Endothelial cell of umbilical vein (primary cell): Measurements from ENCODE around the gene MYMX. TPM values are rescaled to one million over a fixed set of nuclear protein-coding genes. Genes with fewer than 3 reads are reported as not detected.
"Not testable (repeated sequence)": the region's sequence is repeated elsewhere in the genome, so short reads cannot be mapped to it uniquely, and the experiment has no call there.

Experiments
- BruUV-seq: library from RNA; stranded (reverse); fragments of 400-500 nt; replicated peaks from 2 replicates; lab custom pipeline; 2021; lab: Mats Ljungman, UMichigan
- CTCF ChIA-PET: fragments of 300-600, 350-600 bp; sonication (Branson Sonifier 250); formaldehyde crosslinking; loops from one replicate; lab custom pipeline; 2021; ENCODE audit warnings: antibody characterized with exemption, inconsistent platforms; lab: Charles Lee
- POLR2A ChIA-PET: fragments of 300-600, 350-600 bp; sonication (Branson Sonifier 250); formaldehyde crosslinking; loops from one replicate; lab custom pipeline; 2021; ENCODE audit warnings: antibody characterized with exemption, inconsistent platforms; lab: Charles Lee
- DNase-seq: peaks from one replicate; pipeline ENCODE4 v3.0.0-alpha.2; 2011; ENCODE audit warnings: low read depth, low spot score
- FAIRE-seq: peaks from 2 replicates; lab custom pipeline; 2011; peaks lifted over from hg19 to GRCh38; lab: Jason Lieb, UNC
- H2AFZ ChIP-seq: 2 replicates; pipeline ENCODE4 v1.6.0; 2012; ENCODE audit warnings: low read depth, low read length, control low read depth, inconsistent platforms
- H3K27ac ChIP-seq: 2 replicates; pipeline ENCODE4 v1.5.1; 2011; ENCODE audit warnings: low read depth, mild to moderate bottlenecking, control low read depth, low read length, moderate library complexity; ENCODE audit not compliant: insufficient read depth
- H3K27me3 ChIP-seq, 2 experiments: 2 replicates each; pipeline versions ENCODE4 v1.6.0 to v1.6.1; 2011; ENCODE audit warnings: low read length in 2 of 2, mixed read lengths in 1 of 2; ENCODE audit not compliant: control insufficient read depth in 2 of 2, insufficient read depth in 2 of 2
- H3K36me3 ChIP-seq, 2 experiments: 2 replicates in 1 of 2; 3 replicates in 1 of 2; pipeline ENCODE4 v1.5.1; 2011; ENCODE audit warnings: low read length in 2 of 2, mild to moderate bottlenecking in 1 of 2, moderate library complexity in 1 of 2; ENCODE audit not compliant: control insufficient read depth in 2 of 2, insufficient read depth in 2 of 2; ENCODE audit errors: extremely low read depth in 1 of 2
- H3K4me1 ChIP-seq: 3 replicates; pipeline ENCODE4 v1.5.1; 2011; ENCODE audit warnings: mild to moderate bottlenecking, low read length; ENCODE audit not compliant: control insufficient read depth, insufficient read depth; ENCODE audit errors: extremely low read depth
- H3K4me2 ChIP-seq: 2 replicates; pipeline ENCODE4 v1.6.1; 2011; ENCODE audit warnings: low read length, control low read depth, mixed read lengths; ENCODE audit not compliant: insufficient read depth
- H3K4me3 ChIP-seq, 3 experiments: fragments of 200-600 bp in 1 of 3; sonication (generic), shearing (Covaris generic) in 1 of 3; replicated peaks in 1 of 3; 2 replicates each; pipeline ENCODE4 v1.5.1; 2011 to 2016; ENCODE audit warnings: control low read depth in 3 of 3, low read length in 3 of 3, mild to moderate bottlenecking in 2 of 3, inconsistent platforms in 1 of 3, low read depth in 1 of 3, moderate library complexity in 1 of 3; ENCODE audit not compliant: insufficient read depth in 1 of 3
- H3K79me2 ChIP-seq: 2 replicates; pipeline ENCODE4 v1.6.0; 2012; ENCODE audit warnings: low read length, inconsistent platforms; ENCODE audit not compliant: control insufficient read depth, insufficient read depth
- H3K9ac ChIP-seq: replicated peaks from 2 replicates; pipeline ENCODE3; 2011; ENCODE audit warnings: low read length, control low read depth; ENCODE audit not compliant: insufficient read depth; ENCODE audit errors: extremely low read depth
- H3K9me1 ChIP-seq: replicated peaks from 3 replicates; pipeline ENCODE4 v1.6.0; 2011; ENCODE audit warnings: mild to moderate bottlenecking, low read length; ENCODE audit not compliant: control insufficient read depth, insufficient read depth; ENCODE audit errors: extremely low read depth
- H3K9me3 ChIP-seq: replicated peaks from 2 replicates; pipeline ENCODE4 v1.5.1; 2012; ENCODE audit warnings: low read length, inconsistent platforms; ENCODE audit not compliant: control insufficient read depth, insufficient read depth
- H4K20me1 ChIP-seq: replicated peaks from 2 replicates; pipeline ENCODE3; 2011; ENCODE audit warnings: mild to moderate bottlenecking, low read length; ENCODE audit not compliant: control insufficient read depth, insufficient read depth; ENCODE audit errors: extremely low read depth
- EZH2 ChIP-seq: IDR thresholded peaks from 2 replicates; pipeline ENCODE4 v1.6.1; 2012; ENCODE audit warnings: borderline replicate concordance, low read depth, mild to moderate bottlenecking, moderate library complexity, low read length, inconsistent platforms; ENCODE audit not compliant: severe bottlenecking
- FOS ChIP-seq: IDR thresholded peaks from 2 replicates; pipeline ENCODE4 v1.6.1; 2011; ENCODE audit warnings: mild to moderate bottlenecking, low read length, moderate library complexity, borderline replicate concordance; ENCODE audit not compliant: insufficient read depth
- GATA2 ChIP-seq: IDR thresholded peaks from 2 replicates; pipeline ENCODE4 v1.7.0; 2011; ENCODE audit warnings: low read depth, mild to moderate bottlenecking, moderate library complexity, mixed read lengths, low read length; ENCODE audit not compliant: insufficient read length, insufficient read depth
- JUN ChIP-seq: IDR thresholded peaks from 2 replicates; pipeline ENCODE4 v1.6.1; 2011; ENCODE audit warnings: borderline replicate concordance, low read depth; ENCODE audit not compliant: insufficient read length, insufficient read depth
- MYC ChIP-seq: IDR thresholded peaks from one replicate; pipeline ENCODE4 v1.6.1; 2011; ENCODE audit warnings: mild to moderate bottlenecking, low read depth, low read length
- POLR2A ChIP-seq: IDR thresholded peaks from 2 replicates; pipeline ENCODE4 v1.6.1; 2012; ENCODE audit warnings: low read depth, mild to moderate bottlenecking, control low read depth, low read length
- POLR2AphosphoS5 ChIP-seq: IDR thresholded peaks from 2 replicates; pipeline ENCODE4 v1.6.1; 2012; ENCODE audit warnings: low read depth, mild to moderate bottlenecking, control low read depth, low read length, moderate library complexity; ENCODE audit not compliant: insufficient read depth
- dilution Hi-C: fragments of 300-500 bp; cut with MboI; formaldehyde crosslinking; loops from one replicate; pipeline ENCODE4 v1.15.0; 2019; ENCODE audit warnings: low sequenced_read_pairs; ENCODE audit not compliant: extremely low pct_ligation_motif_present
- intact Hi-C: fragments of 100-400 bp; cut with micrococcal nuclease; formaldehyde crosslinking; loops from one replicate; pipeline ENCODE4 v1.10.0; 2022
- polyA plus RNA-seq, 4 experiments: library from polyadenylated mRNA; depleted of rRNA in 3 of 4; stranded (reverse) in 3 of 4; unstranded in 1 of 4; fragments of >200 nt; gene quantifications; 2 replicates each; pipeline versions ENCODE4 v1.2.1 to v1.2.3, GENCODE V29; 2011 to 2012; ENCODE audit warnings: missing spikeins in 1 of 4
- total RNA-seq: library from RNA; stranded (reverse); gene quantifications from 2 replicates; pipeline ENCODE4 v1.2.3, GENCODE V29; 2021
- TF ChIP-seq, protein P1 (sequence below): IDR thresholded peaks from 2 replicates; pipeline ENCODE4 v1.6.1; 2011; ENCODE audit not compliant: insufficient read depth, insufficient read length
- TF ChIP-seq, protein P2 (sequence below), 2 donors: IDR thresholded peaks; 1 replicate in 1 of 2; 2 replicates in 1 of 2; pipeline ENCODE4 v1.5.1; 2011; ENCODE audit warnings: low read length in 2 of 2, mild to moderate bottlenecking in 2 of 2, moderate library complexity in 2 of 2, control low read depth in 1 of 2, inconsistent platforms in 1 of 2, low read depth in 1 of 2; ENCODE audit not compliant: insufficient read depth in 1 of 2; ENCODE audit errors: extremely low read depth in 1 of 2

The MYMX gene
- total and polyA plus RNA-seq, 2 donors (not counting 3 experiments of a cell fraction or from before 2014, with no cell fraction given): 0.18 TPM; not detected in 1

GRCh38 chr6:44230034-44230675 is 13.4 kb downstream of the MYMX start:
- Histone ChIP-seq H4K20me1 (no peaks in the 10 kb centered on the region), H3K27me3 (no peaks in the 10 kb centered on the region), H3K79me2 (peaks cover 51% of the 10 kb centered on the region), H3K4me2 (no peak overlapping the region), H2AFZ (no peak overlapping the region), H3K4me3 (no peak overlapping the region), H3K4me1 (peaks cover 33% of the 10 kb centered on the region), H3K9me3 (no peaks in the 10 kb centered on the region), H3K36me3 (peaks cover 12 to 36% of the 10 kb centered on the region in 2 experiments), H3K9me1 (no peaks in the 10 kb centered on the region), H3K9ac (no peak overlapping the region), H3K27ac (no peak overlapping the region)
- CTCF ChIA-PET: interaction anchor here (1.5 to 2.2 kb wide), 2 partner anchors 13 to 57 kb away, joined by 4 to 11 read pairs; no protein-coding TSS in a partner anchor
- FAIRE-seq (no peak), DNase-seq (no peak)
- no peak for TF ChIP-seq MYC
- TF ChIP-seq POLR2A: no peak
- TF ChIP-seq, protein P1, sequence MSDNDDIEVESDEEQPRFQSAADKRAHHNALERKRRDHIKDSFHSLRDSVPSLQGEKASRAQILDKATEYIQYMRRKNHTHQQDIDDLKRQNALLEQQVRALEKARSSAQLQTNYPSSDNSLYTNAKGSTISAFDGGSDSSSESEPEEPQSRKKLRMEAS: no peak
- no peak for TF ChIP-seq POLR2AphosphoS5
- no peak for TF ChIP-seq FOS
- TF ChIP-seq EZH2: no peak
- TF ChIP-seq GATA2: no peak
- TF ChIP-seq, protein P2, sequence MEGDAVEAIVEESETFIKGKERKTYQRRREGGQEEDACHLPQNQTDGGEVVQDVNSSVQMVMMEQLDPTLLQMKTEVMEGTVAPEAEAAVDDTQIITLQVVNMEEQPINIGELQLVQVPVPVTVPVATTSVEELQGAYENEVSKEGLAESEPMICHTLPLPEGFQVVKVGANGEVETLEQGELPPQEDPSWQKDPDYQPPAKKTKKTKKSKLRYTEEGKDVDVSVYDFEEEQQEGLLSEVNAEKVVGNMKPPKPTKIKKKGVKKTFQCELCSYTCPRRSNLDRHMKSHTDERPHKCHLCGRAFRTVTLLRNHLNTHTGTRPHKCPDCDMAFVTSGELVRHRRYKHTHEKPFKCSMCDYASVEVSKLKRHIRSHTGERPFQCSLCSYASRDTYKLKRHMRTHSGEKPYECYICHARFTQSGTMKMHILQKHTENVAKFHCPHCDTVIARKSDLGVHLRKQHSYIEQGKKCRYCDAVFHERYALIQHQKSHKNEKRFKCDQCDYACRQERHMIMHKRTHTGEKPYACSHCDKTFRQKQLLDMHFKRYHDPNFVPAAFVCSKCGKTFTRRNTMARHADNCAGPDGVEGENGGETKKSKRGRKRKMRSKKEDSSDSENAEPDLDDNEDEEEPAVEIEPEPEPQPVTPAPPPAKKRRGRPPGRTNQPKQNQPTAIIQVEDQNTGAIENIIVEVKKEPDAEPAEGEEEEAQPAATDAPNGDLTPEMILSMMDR (IDR thresholded peaks at IDR 0.05; ENCODE audit: extremely low read depth in 1 of 2, insufficient read depth in 1 of 2, low read depth in 1 of 2, low read length in 2 of 2): no peak
- no peak for TF ChIP-seq JUN
- POLR2A ChIA-PET: interaction anchor here (1.2 kb wide), 1 partner anchor 9 kb away, joined by 3 read pairs; no protein-coding TSS in a partner anchor
- dilution Hi-C loops (loop anchor here (10.0 kb wide), 1 partner anchor 125 kb away; no protein-coding TSS in a partner anchor), intact Hi-C loops (no loop called here)
- no TSS peak for BruUV-seq

DNA sequence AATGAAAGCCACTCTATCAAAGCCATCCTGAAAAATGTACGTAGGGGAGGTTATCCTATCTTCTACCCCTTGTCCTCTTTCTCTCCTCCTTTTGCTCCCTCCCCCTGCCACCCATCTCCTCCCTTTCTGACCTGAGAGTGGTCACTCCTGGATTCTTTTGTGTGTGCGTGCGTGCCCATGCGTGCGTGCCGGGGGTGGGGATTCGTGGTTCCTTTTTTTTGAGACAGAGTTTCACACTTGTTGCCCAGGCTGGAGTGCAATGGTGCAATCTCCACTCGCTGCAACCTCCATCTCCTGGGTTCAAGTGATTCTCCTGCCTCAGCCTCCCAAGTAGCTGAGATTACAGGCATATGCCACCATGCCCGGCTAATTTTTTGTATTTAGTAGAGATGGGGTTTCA is 14.7 kb downstream of the MYMX start:
- H3K9me1 ChIP-seq, H2AFZ ChIP-seq, H3K4me2 ChIP-seq, H3K9ac ChIP-seq, H3K27me3 ChIP-seq, POLR2A ChIA-PET, H3K27ac ChIP-seq, H3K9me3 ChIP-seq, DNase-seq, H4K20me1 ChIP-seq, BruUV-seq, intact Hi-C loops, H3K4me3 ChIP-seq, FAIRE-seq: not testable (repeated sequence)
- peaks cover 17 to 40% of the 10 kb centered on the region in 2 experiments for H3K36me3 ChIP-seq
- dilution Hi-C loops: loop anchor here (10.0 kb wide), 1 partner anchor 127 kb away; no protein-coding TSS in a partner anchor
- peaks cover 39% of the 10 kb centered on the region for H3K79me2 ChIP-seq
- CTCF ChIA-PET: interaction anchor here (2.2 to 7.2 kb wide), 2 partner anchors 56 to 58 kb away, joined by 11 to 148 read pairs; no protein-coding TSS in a partner anchor
- H3K4me1 ChIP-seq: peaks cover 33% of the 10 kb centered on the region
